CD8-positive, alpha-beta memory T cell (primary cell): ENCODE data around the gene KCNB1. TPM values are rescaled to one million over a fixed set of nuclear protein-coding genes. Genes with fewer than 3 reads are reported as not detected.
"Not testable (repeated sequence)": the region's sequence is repeated elsewhere in the genome, so short reads cannot be mapped to it uniquely, and the experiment has no call there.

Source experiments
- CTCF ChIA-PET: fragments of 350-600 bp; sonication (Branson Sonifier 250); formaldehyde crosslinking; loops from one replicate; lab custom pipeline; 2021; ENCODE audit warnings: antibody characterized with exemption; lab: Charles Lee
- POLR2A ChIA-PET: fragments of 350-600 bp; sonication (Branson Sonifier 250); formaldehyde crosslinking; loops from one replicate; lab custom pipeline; 2021; ENCODE audit warnings: antibody characterized with exemption; lab: Charles Lee
- DNase-seq, 5 donors: peaks; one replicate each; pipeline versions ENCODE4 v3.0.0 to v3.0.0-alpha.2; 2020 to 2022; ENCODE audit warnings: mixed read lengths in 1 of 5
- H3K27ac ChIP-seq: one replicate; pipeline ENCODE4 v1.7.0; 2013; ENCODE audit warnings: low read depth, mild to moderate bottlenecking, low read length, moderate library complexity
- H3K27me3 ChIP-seq: 2 replicates; pipeline ENCODE4 v1.7.0; 2013; ENCODE audit warnings: low read length, mild to moderate bottlenecking; ENCODE audit not compliant: insufficient read depth, poor library complexity, severe bottlenecking
- H3K36me3 ChIP-seq: 2 replicates; pipeline ENCODE4 v1.7.0; 2013; ENCODE audit warnings: mild to moderate bottlenecking, low read length, moderate library complexity; ENCODE audit not compliant: insufficient read depth
- H3K4me1 ChIP-seq: 2 replicates; pipeline ENCODE4 v1.7.0; 2013; ENCODE audit warnings: mild to moderate bottlenecking, low read length, moderate library complexity; ENCODE audit not compliant: insufficient read depth
- H3K4me3 ChIP-seq: 2 replicates; pipeline ENCODE4 v1.7.0; 2013; ENCODE audit warnings: mild to moderate bottlenecking, low read length
- H3K9me3 ChIP-seq: 2 replicates; pipeline ENCODE4 v1.7.0; 2013; ENCODE audit warnings: mild to moderate bottlenecking, low read length
- H3K27ac Mint-ChIP-seq, 8 donors: one replicate each; pipeline ENCODE4 v1.8.0; 2020 to 2021; ENCODE audit warnings: mixed read lengths in 8 of 8, mild to moderate bottlenecking in 6 of 8, inconsistent platforms in 3 of 8, moderate library complexity in 3 of 8
- H3K27me3 Mint-ChIP-seq, 2 donors: one replicate each; pipeline ENCODE4 v1.8.0; 2020 to 2021; ENCODE audit warnings: mixed read lengths in 2 of 2, mild to moderate bottlenecking in 1 of 2, moderate library complexity in 1 of 2
- H3K36me3 Mint-ChIP-seq, 3 donors: one replicate each; pipeline ENCODE4 v1.8.0; 2020 to 2021; ENCODE audit warnings: mixed read lengths in 3 of 3, inconsistent platforms in 1 of 3, mild to moderate bottlenecking in 1 of 3
- H3K4me1 Mint-ChIP-seq, 3 donors: one replicate each; pipeline ENCODE4 v1.8.0; 2020 to 2021; ENCODE audit warnings: mixed read lengths in 3 of 3, inconsistent platforms in 1 of 3, mild to moderate bottlenecking in 1 of 3
- H3K4me3 Mint-ChIP-seq, 7 donors: one replicate each; pipeline ENCODE4 v1.8.0; 2020 to 2021; ENCODE audit warnings: mixed read lengths in 7 of 7, mild to moderate bottlenecking in 6 of 7, moderate library complexity in 4 of 7, inconsistent platforms in 2 of 7
- H3K9me3 Mint-ChIP-seq, 5 donors: one replicate each; pipeline ENCODE4 v1.8.0; 2020 to 2022; ENCODE audit warnings: mixed read lengths in 5 of 5, mild to moderate bottlenecking in 3 of 5, moderate library complexity in 2 of 5, inconsistent platforms in 1 of 5
- polyA plus RNA-seq: library from polyadenylated mRNA; unstranded; fragments of 300-500 nt; fragmentation: Illumina TruSeq; gene quantifications from one replicate; pipeline ENCODE4 v1.2.3, GENCODE V29; 2021
- total RNA-seq, 2 experiments: library from RNA; stranded (reverse); gene quantifications; one replicate each; pipeline ENCODE4 v1.2.3, GENCODE V29; 2021

KCNB1 gene
- total and polyA plus RNA-seq, 3 experiments from 2014 or later = 0.77 TPM; not detected in 2

- CTCF ChIA-PET, H3K9me3 Mint-ChIP-seq: not testable (repeated sequence)
Observed at GRCh38 chr20:49409975-49410621, 72.4 kb downstream of the KCNB1 start.

GRCh38 chr20:49409302-49409974, 73.0 kb downstream of the KCNB1 start:
- H3K9me3 Mint-ChIP-seq = no peaks in the 10 kb centered on the region
- no peak overlapping the region for H3K27ac ChIP-seq
- ChIA-PET CTCF (no interaction called here), POLR2A (no interaction called here)
- H3K36me3 Mint-ChIP-seq = no peaks in the 10 kb centered on the region
- peaks cover 3% of the 10 kb centered on the region for H3K27me3 ChIP-seq
- DNase-seq = no peak
- no peak overlapping the region for H3K4me3 ChIP-seq
- H3K36me3 ChIP-seq = no peaks in the 10 kb centered on the region
- no peaks in the 10 kb centered on the region for H3K9me3 ChIP-seq
- H3K27ac Mint-ChIP-seq = peak overlapping the region in 1 of 8 donors; percentile 14
- H3K4me1 ChIP-seq = no peaks in the 10 kb centered on the region
- no peaks in the 10 kb centered on the region for H3K4me1 Mint-ChIP-seq
- H3K27me3 Mint-ChIP-seq = peaks cover 15 to 37% of the 10 kb centered on the region in 2 donors
- H3K4me3 Mint-ChIP-seq = no peak overlapping the region

More at GRCh38 chr20:49409975-49410621, 72.4 kb downstream of the KCNB1 start:
- Mint-ChIP-seq H3K27me3 (peaks cover 13 to 38% of the 10 kb centered on the region in 2 donors), H3K27ac (peak overlapping the region in 2 of 8 donors; percentile 14 to 17)
- POLR2A ChIA-PET, H3K27me3 ChIP-seq, H3K4me3 ChIP-seq, H3K36me3 ChIP-seq, H3K4me1 ChIP-seq, H3K4me1 Mint-ChIP-seq, H3K36me3 Mint-ChIP-seq, H3K9me3 ChIP-seq, DNase-seq, H3K27ac ChIP-seq, H3K4me3 Mint-ChIP-seq: not testable (repeated sequence)

- POLR2A ChIA-PET = no interaction called here
- Mint-ChIP-seq H3K27me3 (peaks cover 10 to 33% of the 10 kb centered on the region in 2 donors), H3K9me3 (no peaks in the 10 kb centered on the region), H3K4me3 (peak overlapping the region in 1 of 7 donors; percentile 81), H3K4me1 (no peaks in the 10 kb centered on the region), H3K27ac (no peak overlapping the region), H3K36me3 (no peaks in the 10 kb centered on the region)
- Histone ChIP-seq H3K4me1 (no peaks in the 10 kb centered on the region), H3K36me3 (no peaks in the 10 kb centered on the region), H3K27me3 (peaks cover 3% of the 10 kb centered on the region), H3K27ac (no peak overlapping the region), H3K9me3 (no peaks in the 10 kb centered on the region), H3K4me3 (no peak overlapping the region)
- CTCF ChIA-PET = no interaction called here
- DNase-seq = no peak
Observed at GRCh38 chr20:49408509-49409104, 73.9 kb downstream of the KCNB1 start.

GRCh38 chr20:49406666-49407065, 75.8 kb downstream of the KCNB1 start:
- peaks cover 0 to 4% (median 0%) of the 10 kb centered on the region in 5 donors for H3K9me3 Mint-ChIP-seq
- no peak for DNase-seq
- POLR2A ChIA-PET = no interaction called here
- no peaks in the 10 kb centered on the region for H3K4me1 ChIP-seq
- no peak overlapping the region for H3K4me3 Mint-ChIP-seq
- no peaks in the 10 kb centered on the region for H3K36me3 Mint-ChIP-seq
- peaks cover 16 to 25% of the 10 kb centered on the region in 2 donors for H3K27me3 Mint-ChIP-seq
- H3K27me3 ChIP-seq = peaks cover 3% of the 10 kb centered on the region
- no peak overlapping the region for H3K27ac ChIP-seq
- CTCF ChIA-PET = no interaction called here
- H3K36me3 ChIP-seq = no peaks in the 10 kb centered on the region
- H3K9me3 ChIP-seq = no peaks in the 10 kb centered on the region
- no peak overlapping the region for H3K27ac Mint-ChIP-seq
- H3K4me1 Mint-ChIP-seq = no peaks in the 10 kb centered on the region
- no peak overlapping the region for H3K4me3 ChIP-seq

GRCh38 chr20:49405696-49406095, 76.8 kb downstream of the KCNB1 start:
- ChIA-PET CTCF (no interaction called here), POLR2A (no interaction called here)
- Mint-ChIP-seq H3K27ac (no peak overlapping the region), H3K9me3 (peaks cover 0 to 4% (median 0%) of the 10 kb centered on the region in 5 donors), H3K27me3 (peaks cover 16 to 25% of the 10 kb centered on the region in 2 donors), H3K4me3 (no peak overlapping the region), H3K4me1 (no peaks in the 10 kb centered on the region), H3K36me3 (no peaks in the 10 kb centered on the region)
- no peak for DNase-seq
- H3K9me3 ChIP-seq = no peaks in the 10 kb centered on the region
- H3K4me1 ChIP-seq = no peaks in the 10 kb centered on the region
- no peak overlapping the region for H3K4me3 ChIP-seq
- no peak overlapping the region for H3K27ac ChIP-seq
- peaks cover 3% of the 10 kb centered on the region for H3K27me3 ChIP-seq
- H3K36me3 ChIP-seq = no peaks in the 10 kb centered on the region

- Histone ChIP-seq H3K27ac (no peak overlapping the region), H3K27me3 (peaks cover 3% of the 10 kb centered on the region), H3K36me3 (no peaks in the 10 kb centered on the region), H3K9me3 (no peaks in the 10 kb centered on the region), H3K4me1 (no peaks in the 10 kb centered on the region), H3K4me3 (no peak overlapping the region)
- no peaks in the 10 kb centered on the region for H3K4me1 Mint-ChIP-seq
- H3K4me3 Mint-ChIP-seq = no peak overlapping the region
- CTCF ChIA-PET = no interaction called here
- no peak overlapping the region for H3K27ac Mint-ChIP-seq
- DNase-seq = no peak
- peaks cover 18 to 25% of the 10 kb centered on the region in 2 donors for H3K27me3 Mint-ChIP-seq
- H3K9me3 Mint-ChIP-seq = peaks cover 0 to 4% (median 0%) of the 10 kb centered on the region in 5 donors
- POLR2A ChIA-PET = no interaction called here
- no peaks in the 10 kb centered on the region for H3K36me3 Mint-ChIP-seq
Observed at GRCh38 chr20:49405062-49405683, 77.3 kb downstream of the KCNB1 start.

GRCh38 chr20:49404461-49404860, 78.0 kb downstream of the KCNB1 start:
- Mint-ChIP-seq H3K4me3 (no peak overlapping the region), H3K27ac (no peak overlapping the region), H3K27me3 (peaks cover 20 to 22% of the 10 kb centered on the region in 2 donors), H3K9me3 (peaks cover 0 to 4% (median 0%) of the 10 kb centered on the region in 5 donors), H3K36me3 (no peaks in the 10 kb centered on the region), H3K4me1 (no peaks in the 10 kb centered on the region)
- H3K9me3 ChIP-seq = no peaks in the 10 kb centered on the region
- CTCF ChIA-PET = no interaction called here
- H3K4me1 ChIP-seq = no peaks in the 10 kb centered on the region
- DNase-seq = no peak
- no peaks in the 10 kb centered on the region for H3K36me3 ChIP-seq
- no peak overlapping the region for H3K4me3 ChIP-seq
- POLR2A ChIA-PET = no interaction called here
- H3K27ac ChIP-seq = no peak overlapping the region
- H3K27me3 ChIP-seq = peaks cover 3% of the 10 kb centered on the region

GRCh38 chr20:49403911-49404310, 78.6 kb downstream of the KCNB1 start:
- no peak overlapping the region for H3K4me3 Mint-ChIP-seq
- no peaks in the 10 kb centered on the region for H3K36me3 ChIP-seq
- CTCF ChIA-PET = no interaction called here
- H3K4me1 Mint-ChIP-seq = no peaks in the 10 kb centered on the region
- no peaks in the 10 kb centered on the region for H3K9me3 ChIP-seq
- POLR2A ChIA-PET = no interaction called here
- no peak overlapping the region for H3K27ac ChIP-seq
- no peaks in the 10 kb centered on the region for H3K4me1 ChIP-seq
- no peak for DNase-seq
- no peak overlapping the region for H3K4me3 ChIP-seq
- H3K27me3 ChIP-seq = peaks cover 3% of the 10 kb centered on the region
- peak overlapping the region in 1 of 8 donors; percentile 26 for H3K27ac Mint-ChIP-seq
- H3K36me3 Mint-ChIP-seq = no peaks in the 10 kb centered on the region
- H3K27me3 Mint-ChIP-seq = peaks cover 16 to 22% of the 10 kb centered on the region in 2 donors
- H3K9me3 Mint-ChIP-seq = peaks cover 0 to 4% (median 0%) of the 10 kb centered on the region in 5 donors
